Naive B cell (primary cell): ENCODE results near the gene SCARF1. TPM values are rescaled to one million over a fixed set of nuclear protein-coding genes. Genes with fewer than 3 reads are reported as not detected.
A peak's percentile ranks its signal among the peaks of the same experiment; 100 is the strongest.

Experiments used
- ATAC-seq, 2 donors: fragments of 150-1000 bp; cut with Tn5 transposase; 2 replicates each; pipeline ENCODE4 v1.10.0; 2021; ENCODE audit warnings: low read depth in 2 of 2, mild to moderate bottlenecking in 2 of 2, moderate library complexity in 2 of 2
- DNase-seq: peaks from one replicate; pipeline ENCODE4 v3.0.0; 2022
- H3K27ac Mint-ChIP-seq, 6 donors: one replicate each; pipeline ENCODE4 v1.8.0; 2020 to 2022; ENCODE audit warnings: mild to moderate bottlenecking in 6 of 6, mixed read lengths in 6 of 6, moderate library complexity in 5 of 6, inconsistent platforms in 2 of 6
- H3K27me3 Mint-ChIP-seq, 3 donors: one replicate each; pipeline ENCODE4 v1.8.0; 2021 to 2022; ENCODE audit warnings: mixed read lengths in 3 of 3, mild to moderate bottlenecking in 1 of 3
- H3K36me3 Mint-ChIP-seq, 2 donors: one replicate each; pipeline ENCODE4 v1.8.0; 2020 to 2022; ENCODE audit warnings: mixed read lengths in 2 of 2, inconsistent platforms in 1 of 2, mild to moderate bottlenecking in 1 of 2
- H3K4me1 Mint-ChIP-seq, 3 donors: one replicate each; pipeline ENCODE4 v1.8.0; 2020 to 2022; ENCODE audit warnings: mixed read lengths in 3 of 3, inconsistent platforms in 1 of 3, mild to moderate bottlenecking in 1 of 3, moderate library complexity in 1 of 3
- H3K4me3 Mint-ChIP-seq, 8 donors: one replicate each; pipeline ENCODE4 v1.8.0; 2020 to 2022; ENCODE audit warnings: mild to moderate bottlenecking in 8 of 8, mixed read lengths in 8 of 8, moderate library complexity in 8 of 8, inconsistent platforms in 2 of 8
- H3K9me3 Mint-ChIP-seq, 7 donors: one replicate each; pipeline ENCODE4 v1.8.0; 2020 to 2022; ENCODE audit warnings: mixed read lengths in 7 of 7, mild to moderate bottlenecking in 5 of 7, inconsistent platforms in 2 of 7, moderate library complexity in 1 of 7
- polyA plus RNA-seq, 6 donors: library from polyadenylated mRNA; unstranded; fragments of 300-500 nt; fragmentation: Illumina TruSeq; gene quantifications; one replicate each; pipeline ENCODE4 v1.2.3, GENCODE V29; 2021; ENCODE audit warnings: low read depth in 6 of 6

Gene SCARF1
- polyA plus RNA-seq, 6 donors from 2014 or later: 0.13 to 0.32 TPM; not detected in 4

GRCh38 chr17:1612400-1612799 lies 33.1 kb downstream of the SCARF1 start:
- ATAC-seq: no peak
- no peaks in the 10 kb centered on the region for H3K9me3 Mint-ChIP-seq
- peaks cover under 1 to 5% (median 4%) of the 10 kb centered on the region in 3 donors for H3K4me1 Mint-ChIP-seq
- H3K4me3 Mint-ChIP-seq: no peak overlapping the region
- no peaks in the 10 kb centered on the region for H3K36me3 Mint-ChIP-seq
- DNase-seq: no peak
- peak overlapping the region in 1 of 6 donors; percentile 36 for H3K27ac Mint-ChIP-seq
- H3K27me3 Mint-ChIP-seq: no peaks in the 10 kb centered on the region

GRCh38 chr17:1611715-1612114 lies 33.8 kb downstream of the SCARF1 start:
- ATAC-seq: no peak
- H3K27ac Mint-ChIP-seq: peak overlapping the region in 2 of 6 donors; percentile 36 to 76
- H3K9me3 Mint-ChIP-seq: no peaks in the 10 kb centered on the region
- no peak for DNase-seq
- no peaks in the 10 kb centered on the region for H3K36me3 Mint-ChIP-seq
- peaks cover 3 to 9% (median 6%) of the 10 kb centered on the region in 3 donors for H3K4me1 Mint-ChIP-seq
- no peak overlapping the region for H3K4me3 Mint-ChIP-seq
- H3K27me3 Mint-ChIP-seq: no peaks in the 10 kb centered on the region

- Mint-ChIP-seq H3K36me3 (no peaks in the 10 kb centered on the region), H3K4me3 (no peak overlapping the region), H3K9me3 (no peaks in the 10 kb centered on the region), H3K4me1 (peaks cover 11 to 18% (median 11%) of the 10 kb centered on the region in 3 donors), H3K27me3 (no peaks in the 10 kb centered on the region), H3K27ac (peak overlapping the region in 1 of 6 donors; percentile 21)
- ATAC-seq (no peak), DNase-seq (no peak)
These were observed 36.9 kb downstream of the SCARF1 start for GRCh38 chr17:1608676-1609075.

- no peaks in the 10 kb centered on the region for H3K36me3 Mint-ChIP-seq
- no peaks in the 10 kb centered on the region for H3K27me3 Mint-ChIP-seq
- ATAC-seq: no peak
- peaks cover 11 to 18% (median 11%) of the 10 kb centered on the region in 3 donors for H3K4me1 Mint-ChIP-seq
- no peak overlapping the region for H3K27ac Mint-ChIP-seq
- H3K9me3 Mint-ChIP-seq: no peaks in the 10 kb centered on the region
- H3K4me3 Mint-ChIP-seq: no peak overlapping the region
- no peak for DNase-seq
These were observed 37.6 kb downstream of the SCARF1 start for GRCh38 chr17:1607971-1608320.

GRCh38 chr17:1606352-1606985 lies 39.1 kb downstream of the SCARF1 start:
- Mint-ChIP-seq H3K27me3 (no peaks in the 10 kb centered on the region), H3K9me3 (no peaks in the 10 kb centered on the region), H3K4me1 (peaks cover 11 to 18% (median 11%) of the 10 kb centered on the region in 3 donors), H3K27ac (peak overlapping the region in 1 of 6 donors; percentile 56), H3K4me3 (peak overlapping the region in 1 of 8 donors; percentile 16), H3K36me3 (no peaks in the 10 kb centered on the region)
- DNase-seq (no peak), ATAC-seq (no peak)

- H3K27me3 Mint-ChIP-seq: no peaks in the 10 kb centered on the region
These were observed 39.7 kb downstream of the SCARF1 start for GRCh38 chr17:1605681-1606351.

GRCh38 chr17:1604831-1605528 lies 40.6 kb downstream of the SCARF1 start:
- Mint-ChIP-seq H3K36me3 (no peaks in the 10 kb centered on the region), H3K9me3 (no peaks in the 10 kb centered on the region), H3K4me1 (peaks cover 11 to 18% (median 11%) of the 10 kb centered on the region in 3 donors), H3K4me3 (peak overlapping the region in 1 of 8 donors; percentile 19), H3K27me3 (no peaks in the 10 kb centered on the region), H3K27ac (peak overlapping the region in 1 of 6 donors; percentile 61)
- DNase-seq: no peak
- ATAC-seq: no peak

More at GRCh38 chr17:1605681-1606351, 39.7 kb downstream of the SCARF1 start:
- no peak overlapping the region for H3K4me3 Mint-ChIP-seq
- peak overlapping the region in 1 of 6 donors; percentile 30 for H3K27ac Mint-ChIP-seq
- peaks cover 11 to 18% (median 11%) of the 10 kb centered on the region in 3 donors for H3K4me1 Mint-ChIP-seq
- H3K36me3 Mint-ChIP-seq: no peaks in the 10 kb centered on the region
- H3K9me3 Mint-ChIP-seq: no peaks in the 10 kb centered on the region
- ATAC-seq (no peak), DNase-seq (no peak)

- DNase-seq (no peak), ATAC-seq (no peak)
- H3K9me3 Mint-ChIP-seq: no peaks in the 10 kb centered on the region
- H3K4me3 Mint-ChIP-seq: peak overlapping the region in 1 of 8 donors; percentile 33
- H3K27me3 Mint-ChIP-seq: no peaks in the 10 kb centered on the region
- peak overlapping the region in 1 of 6 donors; percentile 28 for H3K27ac Mint-ChIP-seq
- H3K4me1 Mint-ChIP-seq: peaks cover 7 to 9% (median 8%) of the 10 kb centered on the region in 3 donors
- no peaks in the 10 kb centered on the region for H3K36me3 Mint-ChIP-seq
These were observed 44.0 kb downstream of the SCARF1 start for GRCh38 chr17:1601571-1601970.

GRCh38 chr17:1598399-1599095 lies 47.0 kb downstream of the SCARF1 start:
- H3K9me3 Mint-ChIP-seq: no peaks in the 10 kb centered on the region
- no peak overlapping the region for H3K27ac Mint-ChIP-seq
- no peaks in the 10 kb centered on the region for H3K36me3 Mint-ChIP-seq
- no peak for DNase-seq
- H3K27me3 Mint-ChIP-seq: no peaks in the 10 kb centered on the region
- H3K4me1 Mint-ChIP-seq: peaks cover 6 to 18% (median 11%) of the 10 kb centered on the region in 3 donors
- no peak overlapping the region for H3K4me3 Mint-ChIP-seq
- ATAC-seq: no peak

- no peak for ATAC-seq
- H3K36me3 Mint-ChIP-seq: no peaks in the 10 kb centered on the region
- peaks cover 13 to 24% (median 17%) of the 10 kb centered on the region in 3 donors for H3K4me1 Mint-ChIP-seq
- H3K27me3 Mint-ChIP-seq: no peaks in the 10 kb centered on the region
- H3K9me3 Mint-ChIP-seq: no peaks in the 10 kb centered on the region
- no peak overlapping the region for H3K4me3 Mint-ChIP-seq
- DNase-seq: no peak
- peak overlapping the region in 2 of 6 donors; percentile 42 to 81 for H3K27ac Mint-ChIP-seq
These were observed 47.6 kb downstream of the SCARF1 start for GRCh38 chr17:1597861-1598342.

- no peaks in the 10 kb centered on the region for H3K9me3 Mint-ChIP-seq
- H3K27ac Mint-ChIP-seq: peak overlapping the region; percentile 93 to 100 (median 98)
These were observed 52.0 kb downstream of the SCARF1 start for GRCh38 chr17:1593630-1593931.

GRCh38 chr17:1592751-1593629 lies 52.5 kb downstream of the SCARF1 start:
- DNase-seq: peak; percentile 96
- Mint-ChIP-seq H3K27me3 (no peaks in the 10 kb centered on the region), H3K4me1 (peaks cover 18 to 34% (median 26%) of the 10 kb centered on the region in 3 donors), H3K9me3 (no peaks in the 10 kb centered on the region), H3K27ac (peak overlapping the region; percentile 93 to 100 (median 98)), H3K36me3 (no peaks in the 10 kb centered on the region), H3K4me3 (peak overlapping the region; percentile 75 to 92 (median 86))
- ATAC-seq: peak; percentile 90 to 92

More at GRCh38 chr17:1593630-1593931, 52.0 kb downstream of the SCARF1 start:
- no peaks in the 10 kb centered on the region for H3K36me3 Mint-ChIP-seq
- H3K4me1 Mint-ChIP-seq: peaks cover 18 to 34% (median 26%) of the 10 kb centered on the region in 3 donors
- H3K27me3 Mint-ChIP-seq: no peaks in the 10 kb centered on the region
- peak overlapping the region; percentile 75 to 92 (median 86) for H3K4me3 Mint-ChIP-seq
- DNase-seq (no peak), ATAC-seq (no peak)
